ENCODE results near the gene NEO1.

GRCh38 chr15:73028831-73029451, 23.3 kb upstream of the NEO1 start:
- TF ChIP-seq CTCF (IDR thresholded peaks at IDR 0.05) (no peak), POLR2A (IDR thresholded peaks at IDR 0.05) (no peak)

All from uterus (tissue), 2 donors.